GM12891 (cell line): ENCODE results near the gene SV2C.

Experiments used
- PAX5 ChIP-seq: IDR thresholded peaks from 2 replicates; pipeline ENCODE4 v1.6.1; 2011; ENCODE audit warnings: low read length, moderate library complexity, mild to moderate bottlenecking; ENCODE audit not compliant: insufficient read depth, severe bottlenecking
- POLR2A ChIP-seq: IDR thresholded peaks from 2 replicates; pipeline ENCODE4 v1.6.1; 2011; ENCODE audit warnings: low read depth, low read length, control low read depth
- POLR2AphosphoS5 ChIP-seq: IDR thresholded peaks from 2 replicates; pipeline ENCODE4 v1.6.1; 2011; ENCODE audit warnings: low read depth, low read length, control low read depth
- POU2F2 ChIP-seq: IDR thresholded peaks from 2 replicates; pipeline ENCODE4 v1.6.1; 2011; ENCODE audit warnings: low read depth, mild to moderate bottlenecking, control low read depth, low read length, moderate library complexity
- SPI1 ChIP-seq: IDR thresholded peaks from 2 replicates; pipeline ENCODE4 v1.6.1; 2011; ENCODE audit warnings: low read depth, low read length, control low read depth
- TAF1 ChIP-seq: IDR thresholded peaks from 2 replicates; pipeline ENCODE4 v1.6.1; 2011; ENCODE audit warnings: low read depth, low read length, control low read depth

DNA sequence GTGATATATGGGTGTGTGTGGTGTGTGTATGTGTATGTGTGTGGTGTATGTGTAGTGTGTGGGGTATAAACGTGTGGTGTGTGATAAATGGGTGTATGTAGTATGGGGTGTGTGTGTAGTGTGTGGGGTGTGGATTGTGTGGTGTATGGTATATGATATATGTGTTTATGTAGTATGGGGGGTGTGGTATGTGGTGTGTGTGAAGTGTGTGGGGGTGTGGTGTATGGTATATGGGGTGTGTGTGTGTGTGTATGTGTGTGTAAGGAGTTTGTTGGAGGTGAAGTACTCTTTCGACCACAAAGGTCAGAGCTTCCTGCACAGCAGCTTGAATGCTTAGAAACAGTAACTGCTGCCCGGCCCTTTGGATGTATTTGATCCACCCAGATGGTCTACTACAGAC lies 174.7 kb downstream of the SV2C start:
- TF ChIP-seq POLR2A (no peak), POLR2AphosphoS5 (no peak), PAX5 (no peak), TAF1 (no peak), SPI1 (no peak), POU2F2 (no peak)
